ENCODE results near the gene PRRT4.

Gene PRRT4

GRCh38 chr7:128361411-128362379 is at the start of gene PRRT4:
TSS of gene PRRT4 (minus strand) at chr7:128361690.
- Histone ChIP-seq H3K4me3 (ENCODE audit: low read depth in 1 of 2, low read length in 2 of 2) (peak within 1 kb of the TSS; percentile 50 to 66), H3K36me3 (ENCODE audit: control insufficient read depth in 1 of 2, insufficient read depth in 2 of 2, low read length in 2 of 2) (no peaks in the 10 kb centered on the region), H3K4me1 (ENCODE audit: control insufficient read depth in 1 of 2, insufficient read depth in 2 of 2, low read length in 2 of 2) (peaks cover 0 to 17% of the 10 kb centered on the region in 2 donors), H3K27ac (ENCODE audit: low read depth, low read length) (no peak within 1 kb of the TSS), H3K9me3 (ENCODE audit: control insufficient read depth in 1 of 2, low read length in 2 of 2) (no peaks in the 10 kb centered on the region), H3K27me3 (ENCODE audit: control insufficient read depth in 1 of 2, insufficient read depth in 2 of 2, low read length in 2 of 2) (peaks cover 22 to 40% of the 10 kb centered on the region in 2 donors), H3K9ac (ENCODE audit: low read depth in 1 of 2, low read length in 2 of 2) (no peak within 1 kb of the TSS)

DNA sequence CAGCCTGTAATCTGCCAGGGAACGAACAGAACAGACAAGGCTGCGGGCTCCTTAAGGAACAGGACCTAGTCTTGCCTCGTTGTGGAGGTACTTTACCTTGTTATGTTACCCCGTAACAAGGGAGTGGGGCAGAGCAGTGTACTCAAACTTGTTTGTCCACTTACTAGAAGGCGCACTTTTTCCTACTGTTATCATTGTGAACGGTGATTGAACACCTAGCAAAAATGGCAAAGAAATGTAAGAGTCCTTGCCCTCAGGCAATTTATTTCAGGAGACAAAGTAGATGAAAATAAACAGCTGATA is 48.9 kb upstream of the PRRT4 start:
- Histone ChIP-seq H3K9me3 (ENCODE audit: control insufficient read depth in 1 of 2, low read length in 2 of 2) (no peaks in the 10 kb centered on the region), H3K9ac (ENCODE audit: low read depth in 1 of 2, low read length in 2 of 2) (peak overlapping the region; percentile 70 to 77), H3K4me3 (ENCODE audit: low read depth in 1 of 2, low read length in 2 of 2) (peak overlapping the region; percentile 81 to 93), H3K27me3 (ENCODE audit: control insufficient read depth in 1 of 2, insufficient read depth in 2 of 2, low read length in 2 of 2) (peaks cover 3 to 4% of the 10 kb centered on the region in 2 donors), H3K4me1 (ENCODE audit: control insufficient read depth in 1 of 2, insufficient read depth in 2 of 2, low read length in 2 of 2) (peaks cover 18 to 24% of the 10 kb centered on the region in 2 donors), H3K27ac (ENCODE audit: low read depth, low read length) (peak overlapping the region; percentile 63), H3K36me3 (ENCODE audit: control insufficient read depth in 1 of 2, insufficient read depth in 2 of 2, low read length in 2 of 2) (no peaks in the 10 kb centered on the region)

DNA sequence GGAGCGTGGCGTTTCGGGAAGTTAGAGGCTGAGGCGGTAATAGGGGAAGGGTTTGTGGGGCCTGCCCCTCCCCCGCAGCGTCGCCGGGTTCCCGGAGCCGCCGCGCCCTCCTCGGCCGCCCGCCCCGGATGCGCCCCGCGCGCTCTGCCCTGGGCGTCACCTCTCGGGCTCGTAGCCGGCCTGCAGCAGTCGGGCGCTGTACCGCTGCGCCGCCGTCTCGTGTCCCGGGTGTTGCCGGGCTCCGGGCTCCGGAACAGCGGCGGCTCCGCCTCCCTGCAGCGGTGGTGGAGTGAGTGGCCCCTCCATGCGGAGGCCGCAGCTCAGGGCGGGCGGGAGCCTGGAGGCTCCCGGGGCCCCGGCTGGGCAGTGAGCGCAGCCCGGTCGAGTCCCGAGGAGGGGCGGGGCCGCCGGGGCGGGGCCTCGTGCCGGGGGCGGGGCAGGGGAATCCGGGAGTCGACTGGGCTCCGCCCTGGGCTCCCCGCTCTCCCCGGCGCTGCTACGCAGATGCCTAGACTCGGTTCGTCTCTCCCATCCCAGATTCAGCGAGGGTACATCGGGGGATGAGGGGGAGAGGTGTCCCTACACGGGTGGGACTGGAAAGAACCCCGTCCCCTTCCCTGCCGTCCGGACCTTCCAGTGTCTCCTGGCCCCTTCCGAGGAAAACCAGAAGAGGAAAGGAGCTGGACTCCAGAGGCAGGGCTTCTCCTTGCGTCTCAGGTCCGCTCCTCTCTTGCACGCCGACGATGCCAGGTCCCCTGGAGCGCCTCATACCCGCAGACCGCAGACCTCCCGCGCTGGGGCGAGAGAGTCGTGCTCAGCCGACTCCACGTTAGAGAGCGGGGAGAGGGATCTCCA is 48.3 kb upstream of the PRRT4 start, which contains the start of gene IMPDH1:
Gene IMPDH1 (minus strand): TSS at position 387 of the 855 bp plus-strand sequence. CDS start 81 bp downstream, at position 306.
- peak within 1 kb of the TSS; percentile 81 to 93 for H3K4me3 ChIP-seq (ENCODE audit: low read depth in 1 of 2, low read length in 2 of 2)
- peaks cover 3 to 4% of the 10 kb centered on the region in 2 donors for H3K27me3 ChIP-seq (ENCODE audit: control insufficient read depth in 1 of 2, insufficient read depth in 2 of 2, low read length in 2 of 2)
- H3K27ac ChIP-seq (ENCODE audit: low read depth, low read length) = peak within 1 kb of the TSS; percentile 63
- H3K9me3 ChIP-seq (ENCODE audit: control insufficient read depth in 1 of 2, low read length in 2 of 2) = no peaks in the 10 kb centered on the region
- H3K4me1 ChIP-seq (ENCODE audit: control insufficient read depth in 1 of 2, insufficient read depth in 2 of 2, low read length in 2 of 2) = peaks cover 20 to 30% of the 10 kb centered on the region in 2 donors
- peak within 1 kb of the TSS; percentile 70 to 84 for H3K9ac ChIP-seq (ENCODE audit: low read depth in 1 of 2, low read length in 2 of 2)
- no peaks in the 10 kb centered on the region for H3K36me3 ChIP-seq (ENCODE audit: control insufficient read depth in 1 of 2, insufficient read depth in 2 of 2, low read length in 2 of 2)

- peak overlapping the region; percentile 11 for H3K27ac ChIP-seq (ENCODE audit: low read depth, low read length)
Measured at GRCh38 chr7:128408709-128409595, 47.5 kb upstream of the PRRT4 start.

GRCh38 chr7:128407751-128408708 is 46.5 kb upstream of the PRRT4 start:
- Histone ChIP-seq H3K27me3 (ENCODE audit: control insufficient read depth in 1 of 2, insufficient read depth in 2 of 2, low read length in 2 of 2) (peaks cover 3 to 4% of the 10 kb centered on the region in 2 donors), H3K27ac (ENCODE audit: low read depth, low read length) (no peak overlapping the region), H3K9me3 (ENCODE audit: control insufficient read depth in 1 of 2, low read length in 2 of 2) (no peaks in the 10 kb centered on the region), H3K36me3 (ENCODE audit: control insufficient read depth in 1 of 2, insufficient read depth in 2 of 2, low read length in 2 of 2) (peaks cover 0 to under 1% of the 10 kb centered on the region in 2 donors), H3K4me1 (ENCODE audit: control insufficient read depth in 1 of 2, insufficient read depth in 2 of 2, low read length in 2 of 2) (peaks cover 23 to 39% of the 10 kb centered on the region in 2 donors), H3K4me3 (ENCODE audit: low read depth in 1 of 2, low read length in 2 of 2) (peak overlapping the region; percentile 6 to 16), H3K9ac (ENCODE audit: low read depth in 1 of 2, low read length in 2 of 2) (peak overlapping the region in 1 of 2 donors; percentile 47)

More at GRCh38 chr7:128408709-128409595, 47.5 kb upstream of the PRRT4 start:
- no peaks in the 10 kb centered on the region for H3K36me3 ChIP-seq (ENCODE audit: control insufficient read depth in 1 of 2, insufficient read depth in 2 of 2, low read length in 2 of 2)
- peaks cover 3 to 4% of the 10 kb centered on the region in 2 donors for H3K27me3 ChIP-seq (ENCODE audit: control insufficient read depth in 1 of 2, insufficient read depth in 2 of 2, low read length in 2 of 2)
- H3K9ac ChIP-seq (ENCODE audit: low read depth in 1 of 2, low read length in 2 of 2) = peak overlapping the region; percentile 68 to 84
- H3K4me1 ChIP-seq (ENCODE audit: control insufficient read depth in 1 of 2, insufficient read depth in 2 of 2, low read length in 2 of 2) = peaks cover 23 to 39% of the 10 kb centered on the region in 2 donors
- peak overlapping the region; percentile 81 to 93 for H3K4me3 ChIP-seq (ENCODE audit: low read depth in 1 of 2, low read length in 2 of 2)
- H3K9me3 ChIP-seq (ENCODE audit: control insufficient read depth in 1 of 2, low read length in 2 of 2) = no peaks in the 10 kb centered on the region

- Histone ChIP-seq H3K4me3 (ENCODE audit: low read depth in 1 of 2, low read length in 2 of 2) (no peak overlapping the region), H3K27me3 (ENCODE audit: control insufficient read depth in 1 of 2, insufficient read depth in 2 of 2, low read length in 2 of 2) (peaks cover 3 to 4% of the 10 kb centered on the region in 2 donors), H3K9me3 (ENCODE audit: control insufficient read depth in 1 of 2, low read length in 2 of 2) (no peaks in the 10 kb centered on the region), H3K4me1 (ENCODE audit: control insufficient read depth in 1 of 2, insufficient read depth in 2 of 2, low read length in 2 of 2) (peaks cover 23 to 39% of the 10 kb centered on the region in 2 donors), H3K27ac (ENCODE audit: low read depth, low read length) (no peak overlapping the region), H3K9ac (ENCODE audit: low read depth in 1 of 2, low read length in 2 of 2) (no peak overlapping the region), H3K36me3 (ENCODE audit: control insufficient read depth in 1 of 2, insufficient read depth in 2 of 2, low read length in 2 of 2) (peaks cover 0 to 5% of the 10 kb centered on the region in 2 donors)
Measured at GRCh38 chr7:128407233-128407589, 45.7 kb upstream of the PRRT4 start.

DNA sequence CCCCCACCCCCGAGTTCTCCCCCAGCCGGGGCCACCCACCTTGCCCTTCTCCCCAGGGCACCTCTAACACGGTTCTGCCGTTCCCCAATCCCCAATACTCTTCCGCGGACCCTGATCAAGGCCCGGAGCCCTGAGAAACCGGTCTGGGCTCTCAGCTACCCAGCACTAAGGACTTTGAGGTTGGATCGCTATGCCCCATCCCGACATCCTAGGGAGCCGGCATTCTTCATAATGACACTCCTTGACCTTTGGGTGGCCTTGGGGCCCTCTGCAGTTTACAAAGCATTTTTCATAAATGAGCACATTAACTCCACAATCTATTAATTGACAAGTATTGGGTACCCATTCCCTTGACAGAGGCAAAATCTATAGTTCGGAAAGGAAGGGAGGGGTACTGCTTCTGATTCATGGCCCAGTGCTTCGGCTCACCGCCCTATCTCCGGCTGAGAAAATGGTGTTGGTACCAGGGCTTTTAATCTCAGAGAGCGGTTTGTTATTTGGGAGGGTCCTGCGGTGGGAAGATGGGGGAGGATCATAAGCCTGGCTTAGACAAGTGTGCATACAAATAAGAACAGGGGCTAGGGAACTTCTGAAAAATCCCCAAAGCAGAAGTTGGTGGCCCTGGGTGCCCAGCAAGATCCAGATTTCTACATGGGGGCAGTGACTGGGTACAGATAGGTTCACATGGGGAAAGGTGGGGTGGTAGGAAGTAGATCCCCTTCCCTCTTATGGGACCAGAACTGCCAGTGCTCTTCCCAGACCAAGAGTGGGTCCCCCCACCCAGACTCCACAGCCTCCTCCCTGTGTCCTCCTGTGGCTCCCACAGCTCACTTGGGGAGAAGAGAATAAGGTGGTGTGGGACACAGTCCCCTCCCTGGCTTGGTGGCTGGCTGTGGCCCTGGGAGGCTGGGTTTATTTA is 45.1 kb upstream of the PRRT4 start:
- Histone ChIP-seq H3K27me3 (ENCODE audit: control insufficient read depth in 1 of 2, insufficient read depth in 2 of 2, low read length in 2 of 2) (peaks cover 3 to 4% of the 10 kb centered on the region in 2 donors), H3K4me1 (ENCODE audit: control insufficient read depth in 1 of 2, insufficient read depth in 2 of 2, low read length in 2 of 2) (peaks cover 23 to 39% of the 10 kb centered on the region in 2 donors), H3K9ac (ENCODE audit: low read depth in 1 of 2, low read length in 2 of 2) (no peak overlapping the region), H3K27ac (ENCODE audit: low read depth, low read length) (no peak overlapping the region), H3K9me3 (ENCODE audit: control insufficient read depth in 1 of 2, low read length in 2 of 2) (no peaks in the 10 kb centered on the region), H3K36me3 (ENCODE audit: control insufficient read depth in 1 of 2, insufficient read depth in 2 of 2, low read length in 2 of 2) (peaks cover 0 to 5% of the 10 kb centered on the region in 2 donors), H3K4me3 (ENCODE audit: low read depth in 1 of 2, low read length in 2 of 2) (peak overlapping the region in 1 of 2 donors; percentile 15)

Data from duodenal mucosa (tissue), 2 donors.